Measurements from ENCODE around the gene TSC22D2.

The TSC22D2 gene

DNA sequence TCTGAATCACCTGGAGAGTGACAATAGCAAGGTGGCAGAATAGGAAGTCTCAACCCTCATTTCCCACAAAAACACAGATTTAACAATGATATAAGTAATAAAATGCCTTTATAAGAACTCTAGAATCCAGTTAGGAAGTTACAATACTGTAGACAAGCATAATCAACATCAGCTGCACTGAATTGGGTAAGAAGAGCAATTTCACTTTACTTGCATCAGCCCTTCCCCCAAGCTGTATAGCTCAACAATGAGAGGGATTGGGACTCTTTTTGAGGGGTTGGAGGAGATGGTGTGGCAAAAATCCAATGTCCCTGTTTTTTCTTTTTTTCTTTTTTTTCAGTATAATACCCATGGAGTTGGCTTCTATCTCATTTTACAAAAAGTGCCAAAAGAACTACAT, 75.1 kb downstream of the TSC22D2 start:
- Histone ChIP-seq H3K4me3 (ENCODE audit: low read depth in 1 of 2, low read length in 1 of 2) (no peak overlapping the region), H3K27ac (no peak overlapping the region), H3K36me3 (no peaks in the 10 kb centered on the region), H3K27me3 (no peaks in the 10 kb centered on the region), H3K4me1 (ENCODE audit: control insufficient read depth in 1 of 2, insufficient read depth in 1 of 2, low read depth in 1 of 2, low read length in 1 of 2) (no peaks in the 10 kb centered on the region), H3K9me3 (no peaks in the 10 kb centered on the region)
- TF ChIP-seq, protein P1, sequence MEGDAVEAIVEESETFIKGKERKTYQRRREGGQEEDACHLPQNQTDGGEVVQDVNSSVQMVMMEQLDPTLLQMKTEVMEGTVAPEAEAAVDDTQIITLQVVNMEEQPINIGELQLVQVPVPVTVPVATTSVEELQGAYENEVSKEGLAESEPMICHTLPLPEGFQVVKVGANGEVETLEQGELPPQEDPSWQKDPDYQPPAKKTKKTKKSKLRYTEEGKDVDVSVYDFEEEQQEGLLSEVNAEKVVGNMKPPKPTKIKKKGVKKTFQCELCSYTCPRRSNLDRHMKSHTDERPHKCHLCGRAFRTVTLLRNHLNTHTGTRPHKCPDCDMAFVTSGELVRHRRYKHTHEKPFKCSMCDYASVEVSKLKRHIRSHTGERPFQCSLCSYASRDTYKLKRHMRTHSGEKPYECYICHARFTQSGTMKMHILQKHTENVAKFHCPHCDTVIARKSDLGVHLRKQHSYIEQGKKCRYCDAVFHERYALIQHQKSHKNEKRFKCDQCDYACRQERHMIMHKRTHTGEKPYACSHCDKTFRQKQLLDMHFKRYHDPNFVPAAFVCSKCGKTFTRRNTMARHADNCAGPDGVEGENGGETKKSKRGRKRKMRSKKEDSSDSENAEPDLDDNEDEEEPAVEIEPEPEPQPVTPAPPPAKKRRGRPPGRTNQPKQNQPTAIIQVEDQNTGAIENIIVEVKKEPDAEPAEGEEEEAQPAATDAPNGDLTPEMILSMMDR (IDR thresholded peaks at IDR 0.05) = no peak

DNA sequence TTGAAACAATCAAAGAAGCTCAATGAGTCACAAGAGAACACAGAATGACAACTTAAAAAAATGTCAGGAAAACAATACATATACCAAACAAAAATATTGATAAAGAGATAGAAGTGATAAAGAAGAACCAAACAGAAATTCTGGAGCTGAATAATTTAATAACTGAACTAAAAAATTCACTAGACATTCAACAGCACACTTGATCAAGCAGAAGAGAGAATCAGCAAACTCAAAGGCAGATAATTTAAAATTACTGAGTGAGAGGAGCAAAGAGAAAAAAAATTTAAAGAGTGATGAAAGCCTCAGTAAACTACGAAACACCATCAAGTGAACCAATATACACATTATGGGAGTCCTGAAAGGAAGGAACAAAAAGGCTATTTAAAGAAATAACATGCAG, 76.3 kb downstream of the TSC22D2 start:
- H3K4me3 ChIP-seq (ENCODE audit: low read depth in 1 of 2, low read length in 1 of 2) = no peak overlapping the region
- no peaks in the 10 kb centered on the region for H3K9me3 ChIP-seq
- H3K27me3 ChIP-seq = no peaks in the 10 kb centered on the region
- H3K27ac ChIP-seq = no peak overlapping the region
- no peaks in the 10 kb centered on the region for H3K4me1 ChIP-seq (ENCODE audit: control insufficient read depth in 1 of 2, insufficient read depth in 1 of 2, low read depth in 1 of 2, low read length in 1 of 2)
- TF ChIP-seq, protein P1 (IDR thresholded peaks at IDR 0.05) = no peak
- no peaks in the 10 kb centered on the region for H3K36me3 ChIP-seq

DNA sequence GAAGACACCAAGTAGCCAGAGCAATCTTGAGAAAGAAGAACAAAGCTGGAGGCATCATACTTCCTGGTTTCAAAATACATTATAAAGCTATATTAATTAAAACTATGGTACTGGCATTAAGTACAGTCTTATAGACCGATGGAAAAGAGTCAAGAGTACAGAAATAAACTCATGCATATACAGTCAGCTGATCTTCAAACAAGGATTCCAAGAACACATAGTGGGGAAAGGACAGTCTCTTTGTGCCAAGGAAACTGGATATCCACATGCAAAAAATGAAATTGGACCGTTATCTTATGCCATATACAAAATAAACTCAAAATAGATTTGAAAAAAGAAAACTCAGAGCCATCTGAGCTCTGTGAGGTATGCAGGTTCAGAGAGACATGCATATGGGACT, 80.8 kb downstream of the TSC22D2 start:
- Histone ChIP-seq H3K36me3 (no peaks in the 10 kb centered on the region), H3K4me1 (ENCODE audit: control insufficient read depth in 1 of 2, insufficient read depth in 1 of 2, low read depth in 1 of 2, low read length in 1 of 2) (no peaks in the 10 kb centered on the region), H3K27me3 (no peaks in the 10 kb centered on the region), H3K9me3 (no peaks in the 10 kb centered on the region), H3K27ac (no peak overlapping the region), H3K4me3 (ENCODE audit: low read depth in 1 of 2, low read length in 1 of 2) (no peak overlapping the region)
- TF ChIP-seq, protein P1 (IDR thresholded peaks at IDR 0.05) = no peak

DNA sequence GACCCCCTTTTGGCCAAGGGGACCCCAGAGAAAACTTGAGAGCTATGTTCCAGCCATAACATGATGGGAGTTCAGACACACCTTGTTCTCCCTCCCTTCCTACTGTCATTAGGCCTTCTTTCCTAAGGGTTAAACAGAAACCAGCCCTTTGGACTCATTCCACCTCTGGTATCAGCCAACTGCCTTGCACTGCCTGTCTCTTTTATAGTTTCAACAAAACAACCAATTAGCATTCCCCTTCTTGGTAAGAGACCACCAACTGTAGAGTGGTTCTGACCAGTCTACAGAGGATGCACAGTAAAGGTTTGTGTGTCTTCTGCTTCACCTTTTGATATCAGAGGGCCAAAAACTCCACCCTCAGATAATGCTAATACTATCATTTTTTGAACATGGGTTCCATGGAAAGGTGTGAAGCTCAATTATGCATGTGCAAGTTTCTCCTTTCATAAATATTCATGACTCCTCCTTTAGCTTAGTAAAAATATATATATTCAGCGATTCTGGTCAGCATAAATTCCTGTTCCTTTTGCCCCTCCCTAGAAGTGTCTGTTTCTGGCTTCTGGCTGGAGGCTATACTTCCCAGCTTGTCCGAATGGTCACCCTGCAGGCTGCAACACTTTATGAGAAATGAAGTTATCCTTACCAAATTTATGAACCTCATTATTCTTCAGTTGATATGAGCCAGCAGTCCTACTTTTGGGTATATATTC, 82.3 kb downstream of the TSC22D2 start:
- TF ChIP-seq, protein P1 (IDR thresholded peaks at IDR 0.05) = no peak
- Histone ChIP-seq H3K4me1 (ENCODE audit: control insufficient read depth in 1 of 2, insufficient read depth in 1 of 2, low read depth in 1 of 2, low read length in 1 of 2) (no peaks in the 10 kb centered on the region), H3K4me3 (ENCODE audit: low read depth in 1 of 2, low read length in 1 of 2) (no peak overlapping the region), H3K27me3 (no peaks in the 10 kb centered on the region), H3K27ac (no peak overlapping the region), H3K9me3 (no peaks in the 10 kb centered on the region), H3K36me3 (no peaks in the 10 kb centered on the region)

DNA sequence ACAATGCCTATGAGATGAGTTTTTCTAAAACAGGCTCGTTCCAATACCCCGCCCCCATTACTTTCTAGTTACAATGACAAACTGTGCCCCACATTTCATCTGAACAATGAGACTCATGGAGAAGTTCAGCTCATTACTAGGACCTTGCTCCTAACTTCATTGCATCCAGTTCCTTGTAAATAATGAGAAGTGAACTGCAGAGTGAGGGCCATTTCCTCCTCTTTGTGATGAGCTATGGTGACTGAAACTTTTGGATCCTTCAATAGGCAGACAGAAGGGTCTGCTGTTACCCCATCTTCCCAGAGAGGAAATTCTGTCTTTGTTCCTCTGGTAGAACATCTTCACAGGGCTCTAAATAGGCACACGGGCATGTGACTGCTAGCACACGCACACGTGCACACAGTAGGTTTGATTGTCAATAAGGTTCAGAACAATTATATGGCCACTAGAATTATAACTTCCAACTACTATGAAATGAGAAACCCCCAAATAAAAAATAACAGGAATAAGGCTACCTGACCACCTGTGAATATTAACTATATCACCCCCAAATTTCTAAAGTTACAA, 86.4 kb downstream of the TSC22D2 start:
- Histone ChIP-seq H3K36me3 (no peaks in the 10 kb centered on the region), H3K4me1 (ENCODE audit: control insufficient read depth in 1 of 2, insufficient read depth in 1 of 2, low read depth in 1 of 2, low read length in 1 of 2) (no peaks in the 10 kb centered on the region), H3K4me3 (ENCODE audit: low read depth in 1 of 2, low read length in 1 of 2) (no peak overlapping the region), H3K27ac (no peak overlapping the region), H3K27me3 (no peaks in the 10 kb centered on the region), H3K9me3 (no peaks in the 10 kb centered on the region)
- TF ChIP-seq, protein P1 (IDR thresholded peaks at IDR 0.05) = no peak
